ENCODE measurements around the gene NPHP3.
"Not testable (repeated sequence)": the region's sequence is repeated elsewhere in the genome, so short reads cannot be mapped to it uniquely, and the experiment has no call there.

The NPHP3 gene

DNA sequence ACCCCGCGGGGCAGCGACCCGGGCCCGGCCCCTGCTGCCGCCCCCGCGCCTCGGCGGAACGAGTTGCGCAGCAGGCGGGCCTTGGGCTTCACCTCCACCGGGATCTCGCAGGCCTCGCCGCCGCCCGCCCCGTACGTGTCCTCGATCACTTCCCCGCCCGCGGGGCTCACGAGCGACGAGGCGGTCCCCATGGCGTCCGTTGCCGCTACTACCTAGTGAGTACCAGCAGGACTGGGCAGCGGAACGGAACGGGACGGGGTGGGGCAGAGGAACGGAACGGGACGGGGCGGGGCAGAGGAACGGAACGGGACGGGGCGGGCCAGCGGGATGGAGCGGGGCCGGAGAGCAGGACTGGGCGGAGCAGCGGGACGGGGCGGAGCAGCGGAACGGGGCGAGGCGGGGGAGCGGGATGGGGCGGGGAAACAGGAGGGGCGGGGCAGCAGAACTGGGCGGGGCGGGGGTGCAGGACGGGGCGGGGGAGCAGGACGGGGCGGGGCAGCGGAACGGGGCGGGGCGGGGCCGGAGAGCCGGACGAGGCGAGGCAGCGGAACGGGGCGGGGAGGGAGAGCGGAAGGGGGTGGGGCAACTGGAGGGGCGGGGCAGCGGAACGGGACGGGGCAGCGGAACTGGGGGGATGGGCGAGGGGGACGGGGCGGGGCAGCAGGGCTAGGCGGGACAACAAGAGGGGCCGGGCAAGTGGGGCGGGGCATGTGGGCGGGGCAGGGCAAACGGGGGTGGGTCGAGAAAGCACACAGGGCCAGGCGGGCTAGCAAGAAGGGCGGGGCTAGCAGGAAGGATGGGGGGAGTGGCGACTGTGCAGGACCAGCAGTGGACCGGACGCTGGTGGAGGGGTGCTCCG lies at the start of gene NPHP3:
TSS of gene NPHP3 (minus strand) at position 245 of the 859 bp plus-strand sequence. CDS start at position 191, 54 bp downstream.
- peak; percentile 95 for DNase-seq (ENCODE audit: low read depth)

GRCh38 chr3:132758740-132759139 lies 36.5 kb upstream of the NPHP3 start:
- DNase-seq (ENCODE audit: low read depth): no peak

- no peak for DNase-seq (ENCODE audit: low read depth)
These were observed 34.0 kb upstream of the NPHP3 start for GRCh38 chr3:132756108-132756650.

- no peak for DNase-seq (ENCODE audit: low read depth)
These were observed 31.7 kb upstream of the NPHP3 start for GRCh38 chr3:132753946-132754345.

- DNase-seq (ENCODE audit: low read depth): no peak
These were observed 27.6 kb upstream of the NPHP3 start for GRCh38 chr3:132749786-132750185.

GRCh38 chr3:132746720-132747119 lies 24.5 kb upstream of the NPHP3 start:
- DNase-seq (ENCODE audit: low read depth): not testable (repeated sequence)

DNA sequence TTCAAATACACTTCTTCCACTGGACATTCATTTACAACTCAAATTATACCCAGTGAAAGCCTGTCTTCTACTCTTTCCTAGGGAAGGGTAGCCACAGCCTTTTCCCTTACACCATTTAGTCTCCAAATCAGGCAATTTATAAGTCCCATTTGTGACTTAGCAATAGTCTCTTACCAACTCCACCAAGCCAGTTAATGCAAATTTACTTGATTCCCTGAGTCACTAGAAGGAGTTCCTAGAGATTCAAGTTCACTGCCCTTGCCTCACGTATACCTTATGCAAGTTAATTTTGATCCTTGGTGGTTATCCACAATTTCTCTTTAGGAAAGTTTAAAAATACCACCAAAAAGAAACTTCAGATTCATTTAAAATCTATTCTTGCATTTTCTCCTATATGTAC lies 16.1 kb upstream of the NPHP3 start:
- no peak for DNase-seq (ENCODE audit: low read depth)

DNA sequence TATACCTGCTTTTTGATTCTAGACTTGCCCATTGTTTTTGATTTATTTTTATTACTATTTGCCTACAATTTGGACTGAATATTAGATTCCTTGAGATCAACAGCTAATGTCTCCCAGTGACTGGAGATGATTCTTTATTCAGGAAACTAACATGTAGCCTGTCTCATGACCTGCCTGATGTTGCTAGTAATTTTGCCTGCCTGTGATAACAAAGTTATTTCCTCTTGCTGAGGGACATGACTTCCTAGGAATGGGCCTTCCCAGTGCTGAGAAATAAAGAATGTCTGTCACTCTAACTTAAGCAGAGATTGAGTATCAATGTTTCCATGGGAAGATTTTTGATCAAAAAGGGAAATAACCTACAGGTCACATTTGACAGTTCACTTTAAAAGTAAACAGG lies 13.4 kb upstream of the NPHP3 start:
- no peak for DNase-seq (ENCODE audit: low read depth)

- DNase-seq (ENCODE audit: low read depth): no peak
These were observed 8.8 kb upstream of the NPHP3 start for GRCh38 chr3:132730891-132731580.

DNA sequence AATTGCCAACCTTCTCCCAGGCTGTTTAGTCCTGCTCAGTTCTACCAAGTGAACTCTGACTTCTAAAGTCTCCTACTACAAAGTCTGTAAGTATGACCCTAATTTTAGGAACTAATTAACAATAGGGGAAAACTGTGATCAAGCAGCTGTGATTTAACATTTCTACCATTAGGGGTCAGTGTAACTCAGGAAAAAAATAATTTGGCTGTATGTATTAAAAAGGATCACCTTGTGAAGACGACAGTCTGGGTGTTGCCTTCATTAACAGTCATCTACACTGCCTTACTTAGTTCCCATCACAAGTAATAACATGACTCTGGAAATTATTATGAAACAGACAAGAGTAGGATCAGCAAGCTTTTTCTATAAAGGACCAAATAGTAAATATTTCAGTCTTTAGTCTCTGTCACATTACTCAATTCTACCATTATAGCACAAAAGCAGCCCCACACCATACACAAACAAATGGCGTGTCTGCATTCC lies 4.2 kb upstream of the NPHP3 start:
- no peak for DNase-seq (ENCODE audit: low read depth)

- no peak for DNase-seq (ENCODE audit: low read depth)
These were observed 1.1 kb upstream of the NPHP3 start for GRCh38 chr3:132723024-132723950.

DNA sequence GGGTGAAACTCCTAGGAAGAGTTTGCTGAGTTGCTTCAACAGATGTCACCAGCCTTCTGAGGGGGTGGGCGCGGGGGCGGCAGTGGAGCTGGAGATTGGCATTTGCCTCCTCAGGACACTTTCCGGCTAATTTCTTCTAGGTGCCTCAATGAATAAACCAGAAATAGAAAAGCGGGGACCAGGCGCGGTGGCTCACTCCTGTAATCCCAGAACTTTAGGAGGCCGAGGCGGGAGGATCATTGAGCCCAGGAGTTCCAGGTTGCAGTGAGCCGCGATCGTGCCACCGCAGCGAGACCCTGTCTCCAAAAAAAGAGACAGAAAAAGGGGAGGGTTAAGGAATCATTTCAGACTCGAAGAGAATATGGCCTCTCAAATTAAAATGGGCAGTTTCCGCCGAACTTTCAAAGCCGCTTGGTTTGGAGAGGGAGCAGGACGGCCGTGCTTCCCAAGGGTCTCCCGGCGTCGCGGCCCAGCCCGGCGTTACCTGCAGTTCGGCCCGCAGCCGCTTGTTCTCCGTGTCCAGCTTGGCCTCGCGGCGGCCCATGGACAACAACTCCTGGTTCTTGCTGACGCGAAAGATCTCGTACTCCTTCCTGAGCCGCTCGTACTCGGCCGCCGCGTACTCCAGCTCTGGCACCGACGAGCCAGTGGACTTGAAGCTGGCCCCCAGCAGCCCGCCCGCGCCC lies 587 bp downstream of the NPHP3 start:
- DNase-seq (ENCODE audit: low read depth): peak; percentile 3

DNA sequence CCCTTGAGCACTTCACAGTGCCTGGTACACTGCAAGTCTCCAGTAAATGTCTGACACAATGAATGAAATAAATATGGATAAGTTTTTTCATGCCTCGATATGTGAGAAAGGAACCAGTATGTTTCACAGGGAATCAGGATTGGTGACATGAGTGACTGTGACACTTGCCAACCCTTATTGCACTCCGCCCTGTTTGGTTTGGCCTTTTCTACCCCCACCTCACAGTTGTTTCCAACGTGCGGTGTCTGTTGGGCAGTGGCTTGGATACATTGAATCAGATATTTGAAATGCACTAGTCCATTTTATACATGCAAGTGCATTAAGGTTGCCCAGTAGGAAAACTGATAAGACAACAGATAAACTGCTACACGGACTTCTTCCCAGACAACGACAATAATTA lies 2.0 kb downstream of the NPHP3 start:
- no peak for DNase-seq (ENCODE audit: low read depth)

- DNase-seq (ENCODE audit: low read depth): no peak
These were observed 5.8 kb downstream of the NPHP3 start for GRCh38 chr3:132716372-132716771.

- no peak for DNase-seq (ENCODE audit: low read depth)
These were observed 8.1 kb downstream of the NPHP3 start for GRCh38 chr3:132713977-132714727.

- DNase-seq (ENCODE audit: low read depth): no peak
These were observed 11.9 kb downstream of the NPHP3 start for GRCh38 chr3:132710311-132710710.

DNA sequence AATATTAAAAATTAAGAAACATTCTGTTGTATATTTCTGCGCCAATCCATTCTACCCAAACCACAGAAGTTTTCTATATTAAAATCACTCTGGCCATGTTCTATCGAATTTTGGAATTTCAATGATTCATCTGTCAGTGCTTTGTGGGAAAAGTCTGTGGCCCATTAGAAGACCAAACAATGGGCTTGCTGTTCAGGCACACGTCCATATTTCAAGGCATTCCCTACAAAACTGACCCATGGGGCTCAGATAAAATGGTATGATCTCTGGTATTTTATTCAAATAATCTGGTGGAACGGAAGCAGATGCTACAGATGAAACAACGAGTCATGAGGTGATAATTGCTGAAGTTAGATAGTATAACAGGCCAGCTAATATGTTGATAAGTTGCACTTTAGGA lies 12.4 kb downstream of the NPHP3 start:
- DNase-seq (ENCODE audit: low read depth): no peak

DNA sequence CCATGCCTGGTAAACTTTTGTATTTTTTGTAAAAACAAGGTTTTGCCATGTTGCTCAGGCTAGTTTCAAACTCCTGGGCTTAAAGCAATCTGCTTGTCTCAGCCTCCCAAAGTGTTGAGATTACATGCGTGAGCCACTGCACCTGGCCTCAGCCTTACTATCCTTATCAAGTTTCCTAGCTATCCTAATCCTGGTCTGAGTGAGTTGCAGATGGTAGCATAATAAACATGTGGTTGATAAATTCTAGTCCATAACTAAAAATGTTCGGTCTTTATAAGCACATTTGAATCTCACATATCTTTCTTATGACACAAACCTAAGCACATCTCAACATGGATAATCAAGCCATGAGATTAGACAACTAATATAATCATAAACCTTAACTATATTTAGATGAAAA lies 18.5 kb downstream of the NPHP3 start:
- no peak for DNase-seq (ENCODE audit: low read depth)

DNA sequence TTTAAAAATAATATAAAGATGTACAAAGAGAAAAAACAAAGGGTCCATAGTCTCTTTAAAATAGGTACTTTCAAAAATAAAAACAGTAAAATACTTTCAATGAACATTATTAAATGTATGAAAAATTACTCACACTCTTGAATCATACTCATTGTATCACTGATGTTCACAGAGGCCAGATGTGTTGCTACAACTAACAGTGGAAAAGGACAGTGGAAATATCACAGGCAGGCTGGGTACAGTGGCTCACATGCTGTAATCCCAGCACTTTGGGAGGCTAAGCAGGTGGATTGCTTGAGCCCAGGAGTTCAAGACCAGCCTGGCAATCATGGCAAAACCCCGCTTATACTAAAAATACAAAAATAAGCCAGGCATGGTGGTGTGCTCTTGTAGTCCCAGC lies 26.8 kb downstream of the NPHP3 start:
- no peak for DNase-seq (ENCODE audit: low read depth)

DNA sequence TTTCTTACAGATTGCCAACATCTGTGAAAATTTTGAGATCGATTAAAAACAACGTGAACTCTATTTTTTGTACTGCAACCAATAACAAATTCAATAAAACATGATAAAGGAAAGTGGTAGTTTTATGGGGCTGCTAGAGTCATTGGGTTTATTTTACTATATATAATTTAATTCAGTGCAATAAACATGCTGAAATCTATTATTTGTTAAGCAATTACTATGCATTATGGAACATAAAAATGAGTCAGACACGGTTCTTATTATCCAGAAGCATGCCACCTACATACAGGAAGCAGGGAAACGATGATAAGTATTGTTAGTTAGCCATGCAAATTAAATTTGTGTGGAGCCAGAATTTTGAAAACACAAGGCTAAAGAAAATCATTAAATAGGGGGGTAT lies 27.2 kb downstream of the NPHP3 start:
- DNase-seq (ENCODE audit: low read depth): no peak

- DNase-seq (ENCODE audit: low read depth): no peak
These were observed 32.2 kb downstream of the NPHP3 start for GRCh38 chr3:132690040-132690439.

All from stimulated activated CD8-positive, alpha-beta memory T cell treated with anti-CD3 and anti-CD28 coated beads, Interleukin-12 subunit alpha, Interleukin-12 subunit beta, amount 100 ng/mL, for 4 hours (primary cell).